Measurements from ENCODE around the gene HACD1.

Gene HACD1

GRCh38 chr10:17586821-17587234 is 30.3 kb downstream of the HACD1 start:
- no peak for DNase-seq (ENCODE audit: low read depth in 2 of 2)

GRCh38 chr10:17585016-17585415 is 32.2 kb downstream of the HACD1 start:
- no peak for DNase-seq (ENCODE audit: low read depth in 2 of 2)

- no peak for DNase-seq (ENCODE audit: low read depth in 2 of 2)
These were observed 36.3 kb downstream of the HACD1 start for GRCh38 chr10:17580885-17581284.

- no peak for DNase-seq (ENCODE audit: low read depth in 2 of 2)
These were observed 38.6 kb downstream of the HACD1 start for GRCh38 chr10:17578603-17579002.

- DNase-seq (ENCODE audit: low read depth in 2 of 2), result no peak
These were observed 40.4 kb downstream of the HACD1 start for GRCh38 chr10:17576768-17577167.

- DNase-seq (ENCODE audit: low read depth in 2 of 2), result no peak
These were observed 52.3 kb downstream of the HACD1 start for GRCh38 chr10:17564911-17565310.

GRCh38 chr10:17563452-17563851 is 53.7 kb downstream of the HACD1 start:
- DNase-seq (ENCODE audit: low read depth in 2 of 2), result no peak

GRCh38 chr10:17562614-17563013 is 54.6 kb downstream of the HACD1 start:
- no peak for DNase-seq (ENCODE audit: low read depth in 2 of 2)

- no peak for DNase-seq (ENCODE audit: low read depth in 2 of 2)
These were observed 56.1 kb downstream of the HACD1 start for GRCh38 chr10:17561111-17561510.

GRCh38 chr10:17557459-17557858 is 59.7 kb downstream of the HACD1 start:
- DNase-seq (ENCODE audit: low read depth in 2 of 2), result no peak

- no peak for DNase-seq (ENCODE audit: low read depth in 2 of 2)
These were observed 68.4 kb downstream of the HACD1 start for GRCh38 chr10:17548770-17549169.

GRCh38 chr10:17548162-17548561 is 69.0 kb downstream of the HACD1 start:
- DNase-seq (ENCODE audit: low read depth in 2 of 2), result no peak

- DNase-seq (ENCODE audit: low read depth in 2 of 2), result no peak
These were observed 70.1 kb downstream of the HACD1 start for GRCh38 chr10:17547060-17547459.

GRCh38 chr10:17544465-17544864 is 72.7 kb downstream of the HACD1 start:
- DNase-seq (ENCODE audit: low read depth in 2 of 2), result no peak

Measured in stimulated activated CD8-positive, alpha-beta memory T cell treated with anti-CD3 and anti-CD28 coated beads, Interleukin-7, amount 100 ng/mL, for 1 hour (primary cell).